ENCODE data around the gene CACNA1G. TPM values are rescaled to one million over a fixed set of nuclear protein-coding genes. Genes with fewer than 3 reads are reported as not detected.

CACNA1G gene
- polyA plus RNA-seq, 1 donor (not counting 4 experiments of a cell fraction or from before 2014, with no cell fraction given): 0.07 TPM

- no peak overlapping the region for H3K4me2 ChIP-seq (ENCODE audit: control insufficient read depth, extremely low read depth, insufficient read depth, low read depth, low read length)
- peaks cover 31% of the 10 kb centered on the region for H3K4me1 ChIP-seq (ENCODE audit: control insufficient read depth, extremely low read depth, insufficient read depth, low read length)
- H3K27me3 ChIP-seq (ENCODE audit: control insufficient read depth, extremely low read depth, insufficient read depth, low read length): no peaks in the 10 kb centered on the region
- no peak overlapping the region for H3K9ac ChIP-seq (ENCODE audit: control insufficient read depth, extremely low read depth, insufficient read depth, low read length)
- no peak for FAIRE-seq
- dilution Hi-C loops (cut with MboI; ENCODE audit: extremely low pct_ligation_motif_present, low sequenced_read_pairs): no loop called here
- H3K9me1 ChIP-seq (ENCODE audit: control insufficient read depth, extremely low read depth, insufficient read depth, low read length): peaks cover 2% of the 10 kb centered on the region
- no peak overlapping the region for H3K4me3 ChIP-seq (ENCODE audit: control insufficient read depth in 2 of 3, extremely low read depth in 1 of 3, insufficient read depth in 2 of 3, low read depth in 1 of 3, low read length in 3 of 3)
- H2AFZ ChIP-seq (ENCODE audit: control insufficient read depth, low read length): no peak overlapping the region
- no peaks in the 10 kb centered on the region for H4K20me1 ChIP-seq (ENCODE audit: control insufficient read depth, extremely low read depth, insufficient read depth, low read length)
- H3K9me3 ChIP-seq (ENCODE audit: control insufficient read depth, low read depth, low read length): no peaks in the 10 kb centered on the region
- no peak for DNase-seq (ENCODE audit: low read depth, low spot score)
- H3K36me3 ChIP-seq (ENCODE audit: control insufficient read depth in 2 of 2, extremely low read depth in 1 of 2, insufficient read depth in 2 of 2, low read length in 2 of 2): peaks cover 10 to 28% of the 10 kb centered on the region in 2 experiments
- no peaks in the 10 kb centered on the region for H3K79me2 ChIP-seq (ENCODE audit: control insufficient read depth, insufficient read depth, low read length)
- TF ChIP-seq EZH2 (IDR thresholded peaks at IDR 0.05; ENCODE audit: low read length): no peak
- no peak for TF ChIP-seq CTCF (optimal IDR thresholded peaks at IDR 0.05 in 1 of 3, IDR thresholded peaks at IDR 0.05 in 1 of 3, conservative IDR thresholded peaks at IDR 0.05 in 1 of 3; ENCODE audit: extremely low read depth in 1 of 3, insufficient read depth in 2 of 3, low read length in 3 of 3)
- no peak overlapping the region for H3K27ac ChIP-seq (ENCODE audit: control insufficient read depth, insufficient read depth, low read length)
These were observed 115.1 kb downstream of the CACNA1G start for GRCh38 chr17:50675627-50676026.

GRCh38 chr17:50676065-50676975 is 115.8 kb downstream of the CACNA1G start:
- dilution Hi-C loops (cut with MboI; ENCODE audit: extremely low pct_ligation_motif_present, low sequenced_read_pairs): no loop called here
- Histone ChIP-seq H3K27ac (ENCODE audit: control insufficient read depth, insufficient read depth, low read length) (no peak overlapping the region), H3K36me3 (ENCODE audit: control insufficient read depth in 2 of 2, extremely low read depth in 1 of 2, insufficient read depth in 2 of 2, low read length in 2 of 2) (peaks cover 10 to 28% of the 10 kb centered on the region in 2 experiments), H4K20me1 (ENCODE audit: control insufficient read depth, extremely low read depth, insufficient read depth, low read length) (no peaks in the 10 kb centered on the region), H3K9ac (ENCODE audit: control insufficient read depth, extremely low read depth, insufficient read depth, low read length) (no peak overlapping the region), H3K27me3 (ENCODE audit: control insufficient read depth, extremely low read depth, insufficient read depth, low read length) (no peaks in the 10 kb centered on the region), H3K9me1 (ENCODE audit: control insufficient read depth, extremely low read depth, insufficient read depth, low read length) (peaks cover 2% of the 10 kb centered on the region), H3K9me3 (ENCODE audit: control insufficient read depth, low read depth, low read length) (no peaks in the 10 kb centered on the region), H2AFZ (ENCODE audit: control insufficient read depth, low read length) (no peak overlapping the region), H3K79me2 (ENCODE audit: control insufficient read depth, insufficient read depth, low read length) (no peaks in the 10 kb centered on the region), H3K4me3 (ENCODE audit: control insufficient read depth in 2 of 3, extremely low read depth in 1 of 3, insufficient read depth in 2 of 3, low read depth in 1 of 3, low read length in 3 of 3) (no peak overlapping the region), H3K4me2 (ENCODE audit: control insufficient read depth, extremely low read depth, insufficient read depth, low read depth, low read length) (no peak overlapping the region), H3K4me1 (ENCODE audit: control insufficient read depth, extremely low read depth, insufficient read depth, low read length) (peaks cover 25% of the 10 kb centered on the region)
- FAIRE-seq: no peak
- no peak for TF ChIP-seq CTCF (optimal IDR thresholded peaks at IDR 0.05 in 1 of 3, IDR thresholded peaks at IDR 0.05 in 1 of 3, conservative IDR thresholded peaks at IDR 0.05 in 1 of 3; ENCODE audit: extremely low read depth in 1 of 3, insufficient read depth in 2 of 3, low read length in 3 of 3)
- no peak for TF ChIP-seq EZH2 (IDR thresholded peaks at IDR 0.05; ENCODE audit: low read length)
- no peak for DNase-seq (ENCODE audit: low read depth, low spot score)

Other genes with a start within 250 kb of the CACNA1G start
- 15.3 to 28.3 TPM (median 18.3 TPM) in 3 replicates for gene XYLT2, start 214.6 kb upstream of the CACNA1G start, polyA plus RNA-seq
- 106 to 130 TPM (median 123 TPM) in 3 replicates for gene MRPL27, start 187.5 kb upstream of the CACNA1G start, polyA plus RNA-seq
- 1.6 to 5.6 TPM (median 4.7 TPM) in 3 replicates for gene EME1, start 187.5 kb upstream of the CACNA1G start, polyA plus RNA-seq
- gene LRRC59, start 163.2 kb upstream of the CACNA1G start, polyA plus RNA-seq: 90.4 to 162 TPM (median 152 TPM) in 3 replicates
- 57.6 to 102 TPM (median 71.9 TPM) in 3 replicates for gene ACSF2, start 134.5 kb upstream of the CACNA1G start, polyA plus RNA-seq
- gene CHAD, start 91.8 kb upstream of the CACNA1G start, polyA plus RNA-seq: not detected in 3 replicates
- gene RSAD1, start 81.9 kb upstream of the CACNA1G start, polyA plus RNA-seq: 25.5 to 28.5 TPM (median 28.2 TPM) in 3 replicates
- gene MYCBPAP, start 52.3 kb upstream of the CACNA1G start, polyA plus RNA-seq: 5.1 to 9.5 TPM (median 9.0 TPM) in 3 replicates
- gene EPN3, start 28.0 kb upstream of the CACNA1G start, polyA plus RNA-seq: 50.7 to 155 TPM (median 66.7 TPM) in 3 replicates
- gene SPATA20, start 13.5 kb upstream of the CACNA1G start, polyA plus RNA-seq: 17.2 to 30.4 TPM (median 21.3 TPM) in 3 replicates
- 39.6 to 61.6 TPM (median 41.7 TPM) in 3 replicates for gene ABCC3, start 74.2 kb downstream of the CACNA1G start, polyA plus RNA-seq
- 19.3 to 39.8 TPM (median 32.7 TPM) in 3 replicates for gene ANKRD40, start 147.2 kb downstream of the CACNA1G start, polyA plus RNA-seq
- 47.8 to 92.4 TPM (median 53.3 TPM) in 3 replicates for gene LUC7L3, start 158.9 kb downstream of the CACNA1G start, polyA plus RNA-seq
- not detected in 3 replicates for gene ANKRD40CL, start 206.8 kb downstream of the CACNA1G start, polyA plus RNA-seq